ENCODE data around the gene PGAM2.
A peak's percentile ranks its signal among the peaks of the same experiment; 100 is the strongest.
"Not testable (repeated sequence)": the region's sequence is repeated elsewhere in the genome, so short reads cannot be mapped to it uniquely, and the experiment has no call there.

Gene PGAM2

DNA sequence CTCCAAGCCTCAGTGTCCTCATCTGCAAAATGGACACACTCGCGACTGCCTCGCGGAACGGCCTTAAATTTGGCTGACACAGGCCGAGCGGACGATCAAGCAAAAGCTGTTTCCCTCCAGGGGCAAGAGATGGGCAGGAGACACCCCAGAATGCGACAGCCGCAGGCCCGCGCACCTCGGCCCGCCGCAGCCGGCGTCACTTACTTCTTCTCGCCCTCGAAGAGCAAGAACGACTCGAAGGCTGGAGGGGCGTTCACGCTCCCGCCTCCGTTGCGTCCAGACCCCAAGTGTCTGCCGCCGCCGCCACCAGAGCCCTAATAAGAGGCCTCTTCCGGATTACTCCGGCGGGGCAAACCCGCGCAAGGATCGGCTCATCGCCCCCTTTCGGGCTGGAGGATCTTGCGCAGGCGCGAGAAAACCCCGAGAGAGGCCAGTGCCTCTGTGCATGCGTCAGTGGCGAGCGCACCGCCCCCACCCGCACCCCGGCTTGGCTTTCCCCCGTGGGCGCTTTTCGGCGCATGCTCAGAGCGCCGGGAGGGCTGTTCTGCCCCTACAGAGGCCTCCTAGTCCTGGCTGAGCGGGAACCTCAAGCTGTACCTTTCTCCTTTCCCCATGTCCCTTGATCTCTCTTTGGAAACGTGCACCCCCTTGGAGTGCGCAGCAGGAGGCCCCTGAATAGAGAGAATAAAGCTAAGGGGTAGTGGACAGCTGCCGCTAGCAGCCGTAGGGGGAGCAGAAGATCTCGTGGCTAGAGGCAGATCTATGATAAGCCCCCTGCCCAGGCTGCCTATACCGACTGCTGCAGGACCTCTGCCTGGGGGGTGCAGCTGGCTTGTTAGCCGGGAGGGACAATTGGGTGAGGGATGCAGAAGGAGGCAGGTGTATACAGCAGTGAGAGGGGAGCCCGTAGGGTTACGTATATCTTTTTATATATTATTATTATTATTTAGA is 46.2 kb downstream of the PGAM2 start:
- peak; percentile 99 for DNase-seq

DNA sequence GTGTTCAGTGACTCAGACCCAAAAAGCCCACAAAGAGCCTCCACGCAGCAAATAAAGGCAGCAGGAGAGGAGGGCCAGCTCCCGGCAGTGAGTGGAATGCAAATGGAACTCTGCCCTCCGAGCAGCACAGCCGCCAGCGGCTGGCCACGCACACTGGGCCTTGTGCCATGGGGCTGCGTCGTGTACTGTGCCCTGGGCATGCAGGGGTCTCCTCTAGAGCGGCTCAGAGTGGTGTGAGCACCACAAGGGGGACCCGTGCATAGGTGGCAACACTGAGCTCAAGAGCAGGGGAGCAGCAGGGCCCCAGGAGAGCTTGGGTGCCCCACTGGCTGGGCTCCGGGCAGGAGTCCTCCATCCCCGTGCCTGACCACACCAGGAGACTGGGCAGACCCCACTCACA is 50.3 kb downstream of the PGAM2 start:
- not testable (repeated sequence) for DNase-seq

Measured in stimulated activated CD4-positive, alpha-beta T cell treated with anti-CD3 and anti-CD28 coated beads, Interleukin-15, amount 100 ng/mL, for 24 hours (primary cell).